Lung (tissue), 16 donors: ENCODE results near the gene SCAMP3. TPM values are rescaled to one million over a fixed set of nuclear protein-coding genes. Genes with fewer than 3 reads are reported as not detected.

Experiments
- ATAC-seq: fragments of 200-7000 bp; cut with Tn5 transposase; one replicate; pipeline ENCODE4 v1.9.1; 2020; ENCODE audit warnings: moderate number of reproducible peaks; ENCODE audit not compliant: insufficient read depth, low FRiP score
- DNase-seq, 3 donors: peaks; one replicate each; pipeline ENCODE4 v3.0.0-alpha.2; 2013 to 2017
- H3K27ac ChIP-seq, 2 donors: one replicate each; pipeline ENCODE4 v1.5.1; 2013; ENCODE audit warnings: mild to moderate bottlenecking in 2 of 2, moderate library complexity in 2 of 2, control low read depth in 1 of 2, inconsistent platforms in 1 of 2, low read depth in 1 of 2, low read length in 1 of 2
- H3K27me3 ChIP-seq, 3 donors: one replicate each; pipeline ENCODE4 v1.5.1; 2013; ENCODE audit warnings: low read length in 2 of 3; ENCODE audit not compliant: control insufficient read depth in 3 of 3, insufficient read depth in 3 of 3
- H3K36me3 ChIP-seq, 4 donors: one replicate each; pipeline ENCODE4 v1.5.1; 2013; ENCODE audit warnings: low read length in 4 of 4, mild to moderate bottlenecking in 1 of 4, moderate library complexity in 1 of 4; ENCODE audit not compliant: control insufficient read depth in 4 of 4, insufficient read depth in 4 of 4
- H3K4me1 ChIP-seq, 5 donors: one replicate each; pipeline ENCODE4 v1.5.1; 2013; ENCODE audit warnings: low read length in 5 of 5, mild to moderate bottlenecking in 2 of 5, moderate library complexity in 1 of 5; ENCODE audit not compliant: control insufficient read depth in 5 of 5, insufficient read depth in 5 of 5
- H3K4me3 ChIP-seq: one replicate; pipeline ENCODE4 v1.5.1; 2013; ENCODE audit warnings: mild to moderate bottlenecking, control low read depth, moderate library complexity
- H3K9ac ChIP-seq, 2 donors: one replicate each; pipeline ENCODE4 v1.5.1; 2013; ENCODE audit warnings: low read length in 2 of 2, control low read depth in 1 of 2; ENCODE audit not compliant: insufficient read depth in 1 of 2
- H3K9me3 ChIP-seq, 4 donors: one replicate each; pipeline ENCODE4 v1.5.1; 2013; ENCODE audit warnings: low read length in 3 of 4, mild to moderate bottlenecking in 1 of 4, moderate library complexity in 1 of 4; ENCODE audit not compliant: control insufficient read depth in 4 of 4, insufficient read depth in 3 of 4
- WGBS, 2 donors: extraction: QIAGEN DNeasy Blood & Tissue Kit; methylation state at CpG; one replicate each; pipeline ENCODE4 v1.1.7; 2013; 5-methylcytosine and 5-hydroxymethylcytosine counted together
- long read RNA-seq, 5 donors: transcript quantifications; one replicate each; lab custom pipeline, GENCODE V29; 2026
- polyA plus RNA-seq, 2 donors: library from polyadenylated mRNA; stranded (reverse); fragments of 200-250 nt; gene quantifications; one replicate each; pipeline ENCODE4 v1.2.1, GENCODE V29; 2013
- total RNA-seq, 2 donors: library from RNA; depleted of rRNA in 1 of 2; stranded (reverse); fragments of >200 nt in 1 of 2; gene quantifications; one replicate each; pipeline ENCODE4 v1.2.1, GENCODE V29; 2014 to 2021
- TF ChIP-seq, protein P1 (sequence below): IDR thresholded peaks from 2 replicates; pipeline ENCODE4 v1.5.1; 2012; ENCODE audit warnings: mild to moderate bottlenecking; ENCODE audit errors: control extremely low read depth, extremely low read depth
- donor health status: control.
- donor health status: control.
- donor health status: Bipolar disorder and iron deficiency.
- donor health status: healthy.
- donor health status: DM: yes; HTN: yes; CAD: no.

The SCAMP3 gene
- total RNA-seq (10 to 100 TPM; 29.9 to 84.6 TPM), polyA plus RNA-seq (10 to 100 TPM; 55.0 to 90.3 TPM)
- long read RNA-seq, donor 1, transcript SCAMP3-201 (9 exons, 1,446 nt) = major isoform, 18 of 19 reads
- long read RNA-seq, donor 1, partial matches to known transcripts = 0 of 19 reads
- long read RNA-seq, donor 1, other reads (novel, unspliced or antisense) = 0 of 19 reads
- long read RNA-seq, donor 2, transcript SCAMP3-201 (9 exons, 1,446 nt) = major isoform, 6 of 17 reads
- long read RNA-seq, donor 2, partial matches to known transcripts = 9 of 17 reads
- long read RNA-seq, donor 2, other reads (novel, unspliced or antisense) = 0 of 17 reads
- long read RNA-seq, donor 3, transcript SCAMP3-201 (9 exons, 1,446 nt) = major isoform, 11 of 12 reads
- long read RNA-seq, donor 3, partial matches to known transcripts = 0 of 12 reads
- long read RNA-seq, donor 3, other reads (novel, unspliced or antisense) = 0 of 12 reads
- long read RNA-seq, donor 4, partial matches to known transcripts = 12 of 17 reads
- long read RNA-seq, donor 4, other reads (novel, unspliced or antisense) = 0 of 17 reads
- long read RNA-seq, donor 5, transcript SCAMP3-202 (8 exons, 1,537 nt) = minor isoform, 7 of 25 reads
- long read RNA-seq, donor 5, transcript SCAMP3-201 (9 exons, 1,446 nt) = major isoform, 18 of 25 reads
- long read RNA-seq, donor 5, partial matches to known transcripts = 0 of 25 reads
- long read RNA-seq, donor 5, other reads (novel, unspliced or antisense) = 0 of 25 reads

DNA sequence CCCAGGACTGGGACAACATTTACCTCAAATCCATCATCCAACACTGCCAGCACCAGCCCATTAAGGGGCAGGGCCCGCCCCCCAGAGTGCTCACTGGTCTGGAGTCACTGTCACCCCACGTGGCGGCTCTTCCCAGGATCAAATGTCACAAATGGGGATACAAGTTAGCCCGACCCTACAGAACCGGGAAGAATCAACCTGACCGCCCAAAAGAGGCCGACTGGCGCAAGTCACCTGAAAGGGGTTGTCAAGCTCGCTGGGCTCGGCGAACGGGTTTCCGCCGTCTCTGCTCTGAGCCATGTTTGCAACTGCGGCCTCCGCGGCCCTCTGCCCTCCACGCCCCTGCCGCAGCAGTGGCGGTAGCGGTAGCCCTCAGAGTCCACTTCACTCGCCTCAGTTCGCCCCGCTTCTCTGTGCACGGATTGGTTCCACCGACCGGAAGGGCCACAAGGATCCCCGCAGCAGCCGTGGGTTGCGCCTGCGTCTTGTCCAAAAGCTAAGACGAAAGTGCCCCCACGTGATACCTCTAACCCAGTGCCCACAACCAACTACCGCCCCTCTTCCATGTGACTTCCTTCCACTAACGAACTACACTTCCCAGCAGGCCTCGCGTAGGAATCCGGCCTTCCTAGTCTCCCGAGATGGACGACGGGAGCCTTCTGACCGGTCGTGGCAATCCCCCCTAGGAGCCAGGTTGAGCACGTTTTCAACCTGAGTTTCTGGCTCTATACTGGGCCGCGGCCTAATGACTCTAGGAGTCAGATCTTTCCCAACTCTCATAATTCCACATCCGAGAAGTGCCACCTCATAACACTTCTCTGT is at the start of gene SCAMP3:
TSS of gene SCAMP3 (minus strand) at position 509 of the 822 bp plus-strand sequence. CDS start at position 300, 209 bp downstream.
- peak; percentile 94 for ATAC-seq
- Histone ChIP-seq H3K36me3 (peaks cover 16 to 41% (median 29%) of the 10 kb centered on the region in 4 donors), H3K9me3 (no peaks in the 10 kb centered on the region), H3K4me1 (peaks cover 6 to 17% (median 7%) of the 10 kb centered on the region in 5 donors), H3K4me3 (peak within 1 kb of the TSS; percentile 91), H3K27me3 (no peaks in the 10 kb centered on the region), H3K27ac (peak within 1 kb of the TSS; percentile 71 to 92), H3K9ac (peak within 1 kb of the TSS; percentile 74 to 80)
- 0 to 1% methylated on average over 46 to 47 of the region's 47 CpGs for WGBS, 2 donors
- DNase-seq = peak; percentile 96 to 99 (median 99)
- TF ChIP-seq, protein P1, sequence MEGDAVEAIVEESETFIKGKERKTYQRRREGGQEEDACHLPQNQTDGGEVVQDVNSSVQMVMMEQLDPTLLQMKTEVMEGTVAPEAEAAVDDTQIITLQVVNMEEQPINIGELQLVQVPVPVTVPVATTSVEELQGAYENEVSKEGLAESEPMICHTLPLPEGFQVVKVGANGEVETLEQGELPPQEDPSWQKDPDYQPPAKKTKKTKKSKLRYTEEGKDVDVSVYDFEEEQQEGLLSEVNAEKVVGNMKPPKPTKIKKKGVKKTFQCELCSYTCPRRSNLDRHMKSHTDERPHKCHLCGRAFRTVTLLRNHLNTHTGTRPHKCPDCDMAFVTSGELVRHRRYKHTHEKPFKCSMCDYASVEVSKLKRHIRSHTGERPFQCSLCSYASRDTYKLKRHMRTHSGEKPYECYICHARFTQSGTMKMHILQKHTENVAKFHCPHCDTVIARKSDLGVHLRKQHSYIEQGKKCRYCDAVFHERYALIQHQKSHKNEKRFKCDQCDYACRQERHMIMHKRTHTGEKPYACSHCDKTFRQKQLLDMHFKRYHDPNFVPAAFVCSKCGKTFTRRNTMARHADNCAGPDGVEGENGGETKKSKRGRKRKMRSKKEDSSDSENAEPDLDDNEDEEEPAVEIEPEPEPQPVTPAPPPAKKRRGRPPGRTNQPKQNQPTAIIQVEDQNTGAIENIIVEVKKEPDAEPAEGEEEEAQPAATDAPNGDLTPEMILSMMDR = no peak

GRCh38 chr1:155309423-155310021 is 47.4 kb upstream of the SCAMP3 start:
- Histone ChIP-seq H3K4me3 (peak overlapping the region; percentile 85), H3K27me3 (no peaks in the 10 kb centered on the region), H3K9me3 (no peaks in the 10 kb centered on the region), H3K4me1 (peaks cover 0 to 13% (median 3%) of the 10 kb centered on the region in 5 donors), H3K27ac (peak overlapping the region; percentile 87 to 90), H3K9ac (peak overlapping the region; percentile 86 to 90), H3K36me3 (peaks cover 0 to 17% (median 6%) of the 10 kb centered on the region in 4 donors)
- WGBS, 2 donors = 6 to 9% methylated on average over 11 of the region's 11 CpGs
- TF ChIP-seq, protein P1 = no peak
- ATAC-seq = no peak
- DNase-seq = peak in 2 of 3 donors; percentile 38 to 60

GRCh38 chr1:155308493-155309422 is 46.6 kb upstream of the SCAMP3 start, which contains the start of gene FDPS:
Gene FDPS (plus strand): TSS chr1:155308866. CDS start chr1:155309790, 924 bp downstream.
- 0% methylated on average over 51 of the region's 51 CpGs for WGBS, 2 donors
- H3K9me3 ChIP-seq = no peaks in the 10 kb centered on the region
- TF ChIP-seq, protein P1 = no peak
- ATAC-seq (peak; percentile 99), DNase-seq (peak; percentile 100)
- no peaks in the 10 kb centered on the region for H3K27me3 ChIP-seq
- H3K27ac ChIP-seq = peak within 1 kb of the TSS; percentile 90
- peaks cover 0 to 13% (median 3%) of the 10 kb centered on the region in 5 donors for H3K4me1 ChIP-seq
- H3K9ac ChIP-seq = peak within 1 kb of the TSS; percentile 86 to 90
- H3K4me3 ChIP-seq = peak within 1 kb of the TSS; percentile 85
- peaks cover 0 to 13% (median 6%) of the 10 kb centered on the region in 4 donors for H3K36me3 ChIP-seq
